ENCODE results near the gene KPNA1. TPM values are rescaled to one million over a fixed set of nuclear protein-coding genes. Genes with fewer than 3 reads are reported as not detected.

Gene KPNA1
- total and polyA plus RNA-seq, 11 donors: 13.5 to 127 (median 72.1) TPM

GRCh38 chr3:122548076-122548475 lies 33.3 kb upstream of the KPNA1 start:
- DNase-seq: no peak
- Histone ChIP-seq H3K4me3 (no peak overlapping the region), H3K9me3 (no peaks in the 10 kb centered on the region), H3K27ac (no peak overlapping the region), H3K36me3 (peaks cover 0 to 100% (median 97%) of the 10 kb centered on the region in 9 donors), H3K27me3 (no peaks in the 10 kb centered on the region), H3K4me1 (no peaks in the 10 kb centered on the region)
- intact Hi-C loops (cut with DNase I): no loop called here
- WGBS, 4 donors: 76 to 85% (median 82%) methylated on average over 3 of the region's 3 CpGs
- no peak for ATAC-seq
- TF ChIP-seq POLR2A (IDR thresholded peaks at IDR 0.05) (no peak), CTCF (IDR thresholded peaks at IDR 0.05) (no peak)

GRCh38 chr3:122546151-122546550 lies 31.4 kb upstream of the KPNA1 start:
- WGBS, 4 donors: 92 to 94% (median 94%) methylated on average over 5 of the region's 5 CpGs
- H3K36me3 ChIP-seq: peaks cover 0 to 100% (median 95%) of the 10 kb centered on the region in 9 donors
- TF ChIP-seq CTCF (IDR thresholded peaks at IDR 0.05): no peak
- no peak for TF ChIP-seq POLR2A (IDR thresholded peaks at IDR 0.05)

GRCh38 chr3:122538956-122539490 lies 24.3 kb upstream of the KPNA1 start:
- intact Hi-C loops (cut with DNase I): no loop called here

More at GRCh38 chr3:122546151-122546550, 31.4 kb upstream of the KPNA1 start:
- Histone ChIP-seq H3K4me1 (no peaks in the 10 kb centered on the region), H3K27ac (no peak overlapping the region), H3K27me3 (no peaks in the 10 kb centered on the region), H3K9me3 (no peaks in the 10 kb centered on the region), H3K4me3 (no peak overlapping the region)
- ATAC-seq (no peak), DNase-seq (no peak)
- intact Hi-C loops (cut with DNase I): no loop called here

GRCh38 chr3:122536632-122537001 lies 21.9 kb upstream of the KPNA1 start:
- 69 to 81% (median 73%) methylated on average over 3 of the region's 3 CpGs for WGBS, 4 donors

More at GRCh38 chr3:122538956-122539490, 24.3 kb upstream of the KPNA1 start:
- Histone ChIP-seq H3K27ac (no peak overlapping the region), H3K4me3 (no peak overlapping the region), H3K4me1 (peaks cover 0 to 8% (median 0%) of the 10 kb centered on the region in 12 donors), H3K27me3 (no peaks in the 10 kb centered on the region), H3K9me3 (no peaks in the 10 kb centered on the region), H3K36me3 (peaks cover 0 to 100% (median 95%) of the 10 kb centered on the region in 9 donors)
- 92 to 94% (median 93%) methylated on average over 7 of the region's 7 CpGs for WGBS, 4 donors
- ATAC-seq (no peak), DNase-seq (no peak)
- TF ChIP-seq POLR2A (IDR thresholded peaks at IDR 0.05) (no peak), CTCF (IDR thresholded peaks at IDR 0.05) (no peak)

More at GRCh38 chr3:122536632-122537001, 21.9 kb upstream of the KPNA1 start:
- H3K27me3 ChIP-seq: no peaks in the 10 kb centered on the region
- TF ChIP-seq CTCF (IDR thresholded peaks at IDR 0.05): no peak
- no peak for TF ChIP-seq POLR2A (IDR thresholded peaks at IDR 0.05)
- DNase-seq (no peak), ATAC-seq (no peak)
- H3K4me1 ChIP-seq: peaks cover 0 to 8% (median 0%) of the 10 kb centered on the region in 12 donors
- no peaks in the 10 kb centered on the region for H3K9me3 ChIP-seq
- intact Hi-C loops (cut with DNase I): no loop called here
- no peak overlapping the region for H3K27ac ChIP-seq
- H3K4me3 ChIP-seq: no peak overlapping the region
- H3K36me3 ChIP-seq: peaks cover 0 to 100% (median 97%) of the 10 kb centered on the region in 9 donors

All from heart left ventricle (tissue), 16 donors.